ENCODE measurements around the gene DPM3.
"Not testable (repeated sequence)": the region's sequence is repeated elsewhere in the genome, so short reads cannot be mapped to it uniquely, and the experiment has no call there.

The DPM3 gene

GRCh38 chr1:155160128-155160527 lies 19.8 kb upstream of the DPM3 start:
- no peaks in the 10 kb centered on the region for H3K36me3 ChIP-seq (replicated peaks; ENCODE audit: low read depth, low read length)
- H3K4me1 ChIP-seq (ENCODE audit: low read length): no peaks in the 10 kb centered on the region
- H2AFZ ChIP-seq (ENCODE audit: low read depth, low read length): no peak overlapping the region
- no peaks in the 10 kb centered on the region for H3K9me3 ChIP-seq (ENCODE audit: insufficient read depth, low read length)
- H3K9ac ChIP-seq (ENCODE audit: low read length): no peak overlapping the region
- H3K27ac ChIP-seq (ENCODE audit: low read length): no peak overlapping the region
- TF ChIP-seq CTCF (IDR thresholded peaks at IDR 0.05; ENCODE audit: low read depth, low read length) (no peak), EZH2phosphoT487 (IDR thresholded peaks at IDR 0.05; ENCODE audit: low read depth) (no peak)
- H3K4me2 ChIP-seq (ENCODE audit: low read length): no peak overlapping the region
- no peaks in the 10 kb centered on the region for H4K20me1 ChIP-seq (ENCODE audit: insufficient read depth, low read length)
- H3K4me3 ChIP-seq (ENCODE audit: low read length): no peak overlapping the region
- H3K27me3 ChIP-seq (ENCODE audit: low read depth, low read length): no peaks in the 10 kb centered on the region; the same call in 1 of the 2 replicates
- H3K79me2 ChIP-seq (ENCODE audit: low read length): no peaks in the 10 kb centered on the region

- Histone ChIP-seq H3K9me3 (ENCODE audit: insufficient read depth, low read length) (no peaks in the 10 kb centered on the region), H3K79me2 (ENCODE audit: low read length) (no peaks in the 10 kb centered on the region), H3K36me3 (replicated peaks; ENCODE audit: low read depth, low read length) (no peaks in the 10 kb centered on the region), H3K9ac (ENCODE audit: low read length) (no peak overlapping the region), H3K27me3 (ENCODE audit: low read depth, low read length) (no peaks in the 10 kb centered on the region; the same call in 1 of the 2 replicates), H2AFZ (ENCODE audit: low read depth, low read length) (no peak overlapping the region), H3K4me3 (ENCODE audit: low read length) (no peak overlapping the region), H3K4me1 (ENCODE audit: low read length) (no peaks in the 10 kb centered on the region), H4K20me1 (ENCODE audit: insufficient read depth, low read length) (no peaks in the 10 kb centered on the region), H3K27ac (ENCODE audit: low read length) (no peak overlapping the region), H3K4me2 (ENCODE audit: low read length) (no peak overlapping the region)
- TF ChIP-seq EZH2phosphoT487 (IDR thresholded peaks at IDR 0.05; ENCODE audit: low read depth) (no peak), CTCF (IDR thresholded peaks at IDR 0.05; ENCODE audit: low read depth, low read length) (no peak)
These were observed 18.7 kb upstream of the DPM3 start for GRCh38 chr1:155158991-155159390.

GRCh38 chr1:155155996-155156643 lies 15.8 kb upstream of the DPM3 start:
- H3K9ac ChIP-seq (ENCODE audit: low read length); H3K27ac ChIP-seq (ENCODE audit: low read length); H3K36me3 ChIP-seq (replicated peaks; ENCODE audit: low read depth, low read length); H3K4me1 ChIP-seq (ENCODE audit: low read length); H3K4me3 ChIP-seq (ENCODE audit: low read length); H2AFZ ChIP-seq (ENCODE audit: low read depth, low read length); H3K79me2 ChIP-seq (ENCODE audit: low read length); H3K9me3 ChIP-seq (ENCODE audit: insufficient read depth, low read length); H4K20me1 ChIP-seq (ENCODE audit: insufficient read depth, low read length); H3K4me2 ChIP-seq (ENCODE audit: low read length); H3K27me3 ChIP-seq (ENCODE audit: low read depth, low read length): not testable (repeated sequence)

GRCh38 chr1:155145491-155145890 lies 5.2 kb upstream of the DPM3 start:
- Histone ChIP-seq H3K4me2 (ENCODE audit: low read length) (no peak overlapping the region), H3K36me3 (replicated peaks; ENCODE audit: low read depth, low read length) (no peaks in the 10 kb centered on the region), H4K20me1 (ENCODE audit: insufficient read depth, low read length) (no peaks in the 10 kb centered on the region), H3K4me1 (ENCODE audit: low read length) (peaks cover 14% of the 10 kb centered on the region), H3K4me3 (ENCODE audit: low read length) (no peak overlapping the region), H3K9me3 (ENCODE audit: insufficient read depth, low read length) (no peaks in the 10 kb centered on the region), H3K27me3 (ENCODE audit: low read depth, low read length) (no peaks in the 10 kb centered on the region), H3K9ac (ENCODE audit: low read length) (no peak overlapping the region), H3K27ac (ENCODE audit: low read length) (no peak overlapping the region), H3K79me2 (ENCODE audit: low read length) (no peaks in the 10 kb centered on the region; the same call in 1 of the 2 replicates), H2AFZ (ENCODE audit: low read depth, low read length) (no peak overlapping the region)
- TF ChIP-seq EZH2phosphoT487 (IDR thresholded peaks at IDR 0.05; ENCODE audit: low read depth) (no peak), CTCF (IDR thresholded peaks at IDR 0.05; ENCODE audit: low read depth, low read length) (no peak)
